HG02840 (cell line): ENCODE measurements around the gene KIF26A.

Experiments
- ATAC-seq: cut with Tn5 transposase; IDR thresholded peaks from one replicate; pipeline ENCODE4 v1.9.1; 2021; ENCODE audit warnings: mild to moderate bottlenecking, moderate library complexity, moderate number of reproducible peaks; ENCODE audit not compliant: unreplicated experiment, low FRiP score

The KIF26A gene

GRCh38 chr14:104228716-104229533 lies 90.5 kb downstream of the KIF26A start:
- ATAC-seq = no peak

- ATAC-seq = no peak
Measured at GRCh38 chr14:104229534-104230055, 91.2 kb downstream of the KIF26A start.

- ATAC-seq = no peak
Measured at GRCh38 chr14:104230119-104230815, 91.9 kb downstream of the KIF26A start.
